ENCODE results near the gene PEX6. TPM values are rescaled to one million over a fixed set of nuclear protein-coding genes. Genes with fewer than 3 reads are reported as not detected.

Gene PEX6, protein sequence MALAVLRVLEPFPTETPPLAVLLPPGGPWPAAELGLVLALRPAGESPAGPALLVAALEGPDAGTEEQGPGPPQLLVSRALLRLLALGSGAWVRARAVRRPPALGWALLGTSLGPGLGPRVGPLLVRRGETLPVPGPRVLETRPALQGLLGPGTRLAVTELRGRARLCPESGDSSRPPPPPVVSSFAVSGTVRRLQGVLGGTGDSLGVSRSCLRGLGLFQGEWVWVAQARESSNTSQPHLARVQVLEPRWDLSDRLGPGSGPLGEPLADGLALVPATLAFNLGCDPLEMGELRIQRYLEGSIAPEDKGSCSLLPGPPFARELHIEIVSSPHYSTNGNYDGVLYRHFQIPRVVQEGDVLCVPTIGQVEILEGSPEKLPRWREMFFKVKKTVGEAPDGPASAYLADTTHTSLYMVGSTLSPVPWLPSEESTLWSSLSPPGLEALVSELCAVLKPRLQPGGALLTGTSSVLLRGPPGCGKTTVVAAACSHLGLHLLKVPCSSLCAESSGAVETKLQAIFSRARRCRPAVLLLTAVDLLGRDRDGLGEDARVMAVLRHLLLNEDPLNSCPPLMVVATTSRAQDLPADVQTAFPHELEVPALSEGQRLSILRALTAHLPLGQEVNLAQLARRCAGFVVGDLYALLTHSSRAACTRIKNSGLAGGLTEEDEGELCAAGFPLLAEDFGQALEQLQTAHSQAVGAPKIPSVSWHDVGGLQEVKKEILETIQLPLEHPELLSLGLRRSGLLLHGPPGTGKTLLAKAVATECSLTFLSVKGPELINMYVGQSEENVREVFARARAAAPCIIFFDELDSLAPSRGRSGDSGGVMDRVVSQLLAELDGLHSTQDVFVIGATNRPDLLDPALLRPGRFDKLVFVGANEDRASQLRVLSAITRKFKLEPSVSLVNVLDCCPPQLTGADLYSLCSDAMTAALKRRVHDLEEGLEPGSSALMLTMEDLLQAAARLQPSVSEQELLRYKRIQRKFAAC
- polyA plus RNA-seq, result 10 to 100 TPM; 17.8 to 51.4 (median 35.9) TPM
- long read RNA-seq, donor 1, transcript PEX6-202 (17 exons, 3,478 nt), result major isoform, 10 of 25 reads
- long read RNA-seq, donor 1, partial matches to known transcripts, result 14 of 25 reads
- long read RNA-seq, donor 1, other reads (novel, unspliced or antisense), result 0 of 25 reads
- long read RNA-seq, donor 2, partial matches to known transcripts, result 0 of 2 reads
- long read RNA-seq, donor 2, other reads (novel, unspliced or antisense), result 0 of 2 reads
- long read RNA-seq, donor 3, partial matches to known transcripts, result 35 of 36 reads
- long read RNA-seq, donor 3, other reads (novel, unspliced or antisense), result 0 of 36 reads
- long read RNA-seq, donor 4, result 0 reads
- long read RNA-seq, donor 5, result 0 reads
- long read RNA-seq, donor 6, partial matches to known transcripts, result 23 of 27 reads
- long read RNA-seq, donor 6, other reads (novel, unspliced or antisense), result 0 of 27 reads
- long read RNA-seq, donor 7, transcript PEX6-202 (17 exons, 3,478 nt), result major isoform, 6 of 6 reads
- long read RNA-seq, donor 7, partial matches to known transcripts, result 0 of 6 reads
- long read RNA-seq, donor 7, other reads (novel, unspliced or antisense), result 0 of 6 reads
- long read RNA-seq, donor 8, partial matches to known transcripts, result 0 of 1 reads
- long read RNA-seq, donor 8, other reads (novel, unspliced or antisense), result 0 of 1 reads
- long read RNA-seq, donor 9, partial matches to known transcripts, result 0 of 1 reads
- long read RNA-seq, donor 9, other reads (novel, unspliced or antisense), result 0 of 1 reads
- long read RNA-seq, donor 10, partial matches to known transcripts, result 0 of 1 reads
- long read RNA-seq, donor 10, other reads (novel, unspliced or antisense), result 0 of 1 reads

DNA sequence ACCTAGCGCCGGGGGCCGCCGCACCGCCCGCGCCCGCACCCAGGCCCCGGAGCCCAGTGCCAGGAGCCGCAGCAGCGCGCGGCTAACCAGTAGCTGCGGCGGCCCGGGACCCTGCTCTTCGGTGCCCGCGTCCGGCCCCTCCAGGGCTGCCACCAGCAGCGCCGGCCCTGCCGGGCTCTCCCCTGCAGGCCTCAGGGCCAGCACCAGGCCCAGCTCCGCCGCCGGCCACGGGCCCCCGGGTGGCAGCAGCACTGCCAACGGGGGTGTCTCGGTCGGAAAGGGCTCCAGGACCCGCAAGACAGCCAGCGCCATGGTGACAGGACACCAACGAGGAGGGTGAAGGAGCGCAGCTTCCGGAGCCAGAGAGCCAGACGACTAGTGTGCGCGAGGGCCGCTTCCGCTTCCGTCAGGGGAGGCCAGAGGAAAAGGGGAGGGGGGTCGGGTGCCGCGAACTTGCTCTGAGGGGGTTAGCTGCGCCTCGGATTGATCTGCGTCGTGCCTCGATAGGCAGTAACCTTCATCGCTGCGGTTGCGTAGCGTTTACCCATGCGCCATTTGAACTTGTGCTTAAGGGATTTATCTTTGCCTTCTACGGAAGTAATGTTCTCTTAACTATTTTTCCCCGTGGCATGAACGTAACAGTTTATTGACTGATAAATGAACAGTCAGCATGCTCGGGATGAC lies at the start of gene PEX6:
TSS of gene PEX6 (minus strand) at position 343 of the 684 bp plus-strand sequence. CDS start at position 312, 31 bp downstream.
- Histone ChIP-seq H3K4me3 (ENCODE audit: low read depth in 1 of 3, low read length in 3 of 3) (peak within 1 kb of the TSS; percentile 62 to 94 (median 90)), H3K27me3 (ENCODE audit: control insufficient read depth in 3 of 3, insufficient read depth in 3 of 3, low read length in 3 of 3) (no peaks in the 10 kb centered on the region), H3K9me3 (ENCODE audit: control insufficient read depth in 2 of 2, insufficient read depth in 1 of 2, low read depth in 1 of 2, low read length in 1 of 2) (no peaks in the 10 kb centered on the region), H3K4me1 (ENCODE audit: control insufficient read depth in 3 of 3, insufficient read depth in 2 of 3, low read depth in 1 of 3, low read length in 2 of 3) (peaks cover 3 to 14% (median 12%) of the 10 kb centered on the region in 3 donors), H3K27ac (ENCODE audit: low read depth in 1 of 3, low read length in 2 of 3) (peak within 1 kb of the TSS; percentile 83 to 98 (median 97)), H3K36me3 (ENCODE audit: control insufficient read depth in 3 of 3, insufficient read depth in 2 of 3, low read depth in 1 of 3, low read length in 3 of 3) (peaks cover 0 to 9% (median 0%) of the 10 kb centered on the region in 3 donors)
- WGBS, 3 donors, result 0% methylated on average over 45 to 59 of the region's 59 CpGs
- FAIRE-seq (no peak), DNase-seq (peak; percentile 93)

- Histone ChIP-seq H3K9me3 (ENCODE audit: control insufficient read depth in 2 of 2, insufficient read depth in 1 of 2, low read depth in 1 of 2, low read length in 1 of 2) (no peaks in the 10 kb centered on the region), H3K4me3 (ENCODE audit: low read depth in 1 of 3, low read length in 3 of 3) (no peak overlapping the region), H3K36me3 (ENCODE audit: control insufficient read depth in 3 of 3, insufficient read depth in 2 of 3, low read depth in 1 of 3, low read length in 3 of 3) (peaks cover 13 to 72% (median 26%) of the 10 kb centered on the region in 3 donors), H3K27me3 (ENCODE audit: control insufficient read depth in 3 of 3, insufficient read depth in 3 of 3, low read length in 3 of 3) (no peaks in the 10 kb centered on the region), H3K27ac (ENCODE audit: low read depth in 1 of 3, low read length in 2 of 3) (no peak overlapping the region), H3K4me1 (ENCODE audit: control insufficient read depth in 3 of 3, insufficient read depth in 2 of 3, low read depth in 1 of 3, low read length in 2 of 3) (peaks cover 0 to 7% (median 2%) of the 10 kb centered on the region in 3 donors)
- WGBS, 3 donors, result 80 to 88% (median 81%) methylated on average over 5 of the region's 5 CpGs
- FAIRE-seq (no peak), DNase-seq (no peak)
Measured at GRCh38 chr6:43026365-43026764, 47.4 kb upstream of the PEX6 start.

- Histone ChIP-seq H3K4me1 (ENCODE audit: control insufficient read depth in 3 of 3, insufficient read depth in 2 of 3, low read depth in 1 of 3, low read length in 2 of 3) (peaks cover 0 to 15% (median 2%) of the 10 kb centered on the region in 3 donors), H3K27ac (ENCODE audit: low read depth in 1 of 3, low read length in 2 of 3) (no peak overlapping the region), H3K27me3 (ENCODE audit: control insufficient read depth in 3 of 3, insufficient read depth in 3 of 3, low read length in 3 of 3) (no peaks in the 10 kb centered on the region), H3K4me3 (ENCODE audit: low read depth in 1 of 3, low read length in 3 of 3) (no peak overlapping the region), H3K9me3 (ENCODE audit: control insufficient read depth in 2 of 2, insufficient read depth in 1 of 2, low read depth in 1 of 2, low read length in 1 of 2) (no peaks in the 10 kb centered on the region), H3K36me3 (ENCODE audit: control insufficient read depth in 3 of 3, insufficient read depth in 2 of 3, low read depth in 1 of 3, low read length in 3 of 3) (peaks cover 13 to 75% (median 22%) of the 10 kb centered on the region in 3 donors)
- DNase-seq, result no peak
- FAIRE-seq, result no peak
- 93 to 95% (median 94%) methylated on average over 2 of the region's 2 CpGs for WGBS, 3 donors
Measured at GRCh38 chr6:43024436-43024835, 45.5 kb upstream of the PEX6 start.

- peak within 1 kb of the TSS; percentile 90 to 96 (median 94) for H3K4me3 ChIP-seq (ENCODE audit: low read depth in 1 of 3, low read length in 3 of 3)
- H3K27me3 ChIP-seq (ENCODE audit: control insufficient read depth in 3 of 3, insufficient read depth in 3 of 3, low read length in 3 of 3), result no peaks in the 10 kb centered on the region
- DNase-seq, result peak; percentile 76 to 91
- H3K27ac ChIP-seq (ENCODE audit: low read depth in 1 of 3, low read length in 2 of 3), result peak within 1 kb of the TSS; percentile 66 to 86 (median 85)
- no peaks in the 10 kb centered on the region for H3K9me3 ChIP-seq (ENCODE audit: control insufficient read depth in 2 of 2, insufficient read depth in 1 of 2, low read depth in 1 of 2, low read length in 1 of 2)
- H3K36me3 ChIP-seq (ENCODE audit: control insufficient read depth in 3 of 3, insufficient read depth in 2 of 3, low read depth in 1 of 3, low read length in 3 of 3), result peaks cover 5 to 76% (median 8%) of the 10 kb centered on the region in 3 donors
- no peak for FAIRE-seq
- H3K4me1 ChIP-seq (ENCODE audit: control insufficient read depth in 3 of 3, insufficient read depth in 2 of 3, low read depth in 1 of 3, low read length in 2 of 3), result peaks cover 0 to 21% (median 2%) of the 10 kb centered on the region in 3 donors
- 1% methylated on average over 45 to 56 of the region's 56 CpGs for WGBS, 3 donors
Measured at GRCh38 chr6:43021270-43022047, 42.5 kb upstream of the PEX6 start, which contains the start of gene RRP36. RRP36 (plus strand) TSS chr6:43021623; CDS start chr6:43021655, 32 bp downstream.

DNA sequence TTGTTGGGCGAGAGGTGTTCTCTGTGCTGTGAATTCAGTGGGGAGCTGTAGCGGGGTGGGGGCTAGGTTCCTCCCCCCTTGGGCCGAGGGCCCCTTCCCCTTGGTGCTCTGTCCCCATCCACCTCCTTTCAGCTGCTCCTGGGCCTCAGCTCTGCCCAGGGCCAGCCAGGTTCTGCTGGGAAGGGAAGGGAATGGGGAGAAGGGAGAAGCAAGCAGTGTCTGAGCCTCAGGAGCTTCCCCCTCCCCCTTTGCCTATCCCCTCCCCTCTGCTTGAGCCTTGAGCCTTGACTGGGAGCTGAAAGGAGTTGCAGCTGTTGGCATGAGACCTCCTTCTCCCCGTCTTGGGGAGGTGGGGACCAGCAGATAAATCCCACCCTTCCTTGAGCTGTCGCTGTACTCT lies 41.9 kb upstream of the PEX6 start:
- WGBS, 3 donors, result 53 to 56% (median 55%) methylated on average over 5 of the region's 5 CpGs
- peak overlapping the region in 2 of 3 donors; percentile 90 to 96 for H3K4me3 ChIP-seq (ENCODE audit: low read depth in 1 of 3, low read length in 3 of 3)
- H3K27me3 ChIP-seq (ENCODE audit: control insufficient read depth in 3 of 3, insufficient read depth in 3 of 3, low read length in 3 of 3), result no peaks in the 10 kb centered on the region
- peaks cover 4 to 76% (median 7%) of the 10 kb centered on the region in 3 donors for H3K36me3 ChIP-seq (ENCODE audit: control insufficient read depth in 3 of 3, insufficient read depth in 2 of 3, low read depth in 1 of 3, low read length in 3 of 3)
- no peaks in the 10 kb centered on the region for H3K9me3 ChIP-seq (ENCODE audit: control insufficient read depth in 2 of 2, insufficient read depth in 1 of 2, low read depth in 1 of 2, low read length in 1 of 2)
- peaks cover 0 to 25% (median 2%) of the 10 kb centered on the region in 3 donors for H3K4me1 ChIP-seq (ENCODE audit: control insufficient read depth in 3 of 3, insufficient read depth in 2 of 3, low read depth in 1 of 3, low read length in 2 of 3)
- H3K27ac ChIP-seq (ENCODE audit: low read depth in 1 of 3, low read length in 2 of 3), result peak overlapping the region; percentile 2 to 86 (median 81)
- no peak for DNase-seq
- FAIRE-seq, result no peak

GRCh38 chr6:43020052-43020705 lies 41.2 kb upstream of the PEX6 start:
- no peak for DNase-seq
- peaks cover 0 to 25% (median 4%) of the 10 kb centered on the region in 3 donors for H3K4me1 ChIP-seq (ENCODE audit: control insufficient read depth in 3 of 3, insufficient read depth in 2 of 3, low read depth in 1 of 3, low read length in 2 of 3)
- 93 to 97% (median 96%) methylated on average over 3 of the region's 3 CpGs for WGBS, 3 donors
- peak overlapping the region in 1 of 3 donors; percentile 86 for H3K27ac ChIP-seq (ENCODE audit: low read depth in 1 of 3, low read length in 2 of 3)
- no peaks in the 10 kb centered on the region for H3K27me3 ChIP-seq (ENCODE audit: control insufficient read depth in 3 of 3, insufficient read depth in 3 of 3, low read length in 3 of 3)
- peaks cover 4 to 71% (median 7%) of the 10 kb centered on the region in 3 donors for H3K36me3 ChIP-seq (ENCODE audit: control insufficient read depth in 3 of 3, insufficient read depth in 2 of 3, low read depth in 1 of 3, low read length in 3 of 3)
- H3K9me3 ChIP-seq (ENCODE audit: control insufficient read depth in 2 of 2, insufficient read depth in 1 of 2, low read depth in 1 of 2, low read length in 1 of 2), result no peaks in the 10 kb centered on the region
- no peak for FAIRE-seq
- H3K4me3 ChIP-seq (ENCODE audit: low read depth in 1 of 3, low read length in 3 of 3), result no peak overlapping the region

All from small intestine (tissue), 16 donors.